ENCODE measurements around the gene FBF1.

Gene FBF1

GRCh38 chr17:75959051-75959838 lies 18.4 kb upstream of the FBF1 start:
- DNase-seq (ENCODE audit: low read depth), result no peak

GRCh38 chr17:75950855-75951554 lies 10.2 kb upstream of the FBF1 start:
- DNase-seq (ENCODE audit: low read depth), result no peak

- DNase-seq (ENCODE audit: low read depth), result no peak
These were observed 9.6 kb upstream of the FBF1 start for GRCh38 chr17:75950421-75950820.

- DNase-seq (ENCODE audit: low read depth), result no peak
These were observed 4.4 kb upstream of the FBF1 start for GRCh38 chr17:75945211-75945610.

- no peak for DNase-seq (ENCODE audit: low read depth)
These were observed 2.6 kb upstream of the FBF1 start for GRCh38 chr17:75943491-75943890.

- no peak for DNase-seq (ENCODE audit: low read depth)
These were observed 1.6 kb upstream of the FBF1 start for GRCh38 chr17:75942473-75942872.

- DNase-seq (ENCODE audit: low read depth), result no peak
These were observed 589 bp upstream of the FBF1 start for GRCh38 chr17:75941442-75941819.

GRCh38 chr17:75937652-75938051 lies 3.2 kb downstream of the FBF1 start:
- DNase-seq (ENCODE audit: low read depth), result no peak

GRCh38 chr17:75933808-75934207 lies 7.0 kb downstream of the FBF1 start:
- no peak for DNase-seq (ENCODE audit: low read depth)

- no peak for DNase-seq (ENCODE audit: low read depth)
These were observed 8.0 kb downstream of the FBF1 start for GRCh38 chr17:75932852-75933251.

- no peak for DNase-seq (ENCODE audit: low read depth)
These were observed 9.8 kb downstream of the FBF1 start for GRCh38 chr17:75931062-75931461.

GRCh38 chr17:75927286-75927922 lies 13.4 kb downstream of the FBF1 start:
- DNase-seq (ENCODE audit: low read depth), result no peak

GRCh38 chr17:75926456-75926855 lies 14.4 kb downstream of the FBF1 start:
- DNase-seq (ENCODE audit: low read depth), result no peak

- no peak for DNase-seq (ENCODE audit: low read depth)
These were observed 14.9 kb downstream of the FBF1 start for GRCh38 chr17:75925912-75926311.

- DNase-seq (ENCODE audit: low read depth), result no peak
These were observed 15.7 kb downstream of the FBF1 start for GRCh38 chr17:75925103-75925502.

GRCh38 chr17:75922963-75923874 lies 17.6 kb downstream of the FBF1 start:
- no peak for DNase-seq (ENCODE audit: low read depth)

GRCh38 chr17:75922173-75922961 lies 18.5 kb downstream of the FBF1 start:
- DNase-seq (ENCODE audit: low read depth), result no peak

GRCh38 chr17:75921596-75921995 lies 19.2 kb downstream of the FBF1 start:
- no peak for DNase-seq (ENCODE audit: low read depth)

- DNase-seq (ENCODE audit: low read depth), result no peak
These were observed 20.7 kb downstream of the FBF1 start for GRCh38 chr17:75920045-75920560.

GRCh38 chr17:75919611-75920010 lies 21.2 kb downstream of the FBF1 start:
- DNase-seq (ENCODE audit: low read depth), result no peak

GRCh38 chr17:75917917-75918445 lies 22.9 kb downstream of the FBF1 start:
- DNase-seq (ENCODE audit: low read depth), result no peak

Measured in stimulated activated CD8-positive, alpha-beta memory T cell treated with anti-CD3 and anti-CD28 coated beads, Interleukin-7, amount 100 ng/mL, for 24 hours (primary cell).